GM18507 (cell line): Measurements from ENCODE around the gene KRT83.
A peak's percentile ranks its signal among the peaks of the same experiment; 100 is the strongest.
"Not testable (repeated sequence)": the region's sequence is repeated elsewhere in the genome, so short reads cannot be mapped to it uniquely, and the experiment has no call there.

Experiments used
- DNase-seq: peaks from one replicate; pipeline ENCODE4 v3.0.0; 2011; ENCODE audit warnings: low read depth; ENCODE audit not compliant: insufficient read length; ENCODE audit errors: extremely low spot score
- FAIRE-seq: peaks from 2 replicates; lab custom pipeline; 2011; peaks lifted over from hg19 to GRCh38; lab: Jason Lieb, UNC

Gene KRT83

GRCh38 chr12:52294803-52295202 lies 26.4 kb downstream of the KRT83 start:
- no peak for DNase-seq
- FAIRE-seq = no peak

DNA sequence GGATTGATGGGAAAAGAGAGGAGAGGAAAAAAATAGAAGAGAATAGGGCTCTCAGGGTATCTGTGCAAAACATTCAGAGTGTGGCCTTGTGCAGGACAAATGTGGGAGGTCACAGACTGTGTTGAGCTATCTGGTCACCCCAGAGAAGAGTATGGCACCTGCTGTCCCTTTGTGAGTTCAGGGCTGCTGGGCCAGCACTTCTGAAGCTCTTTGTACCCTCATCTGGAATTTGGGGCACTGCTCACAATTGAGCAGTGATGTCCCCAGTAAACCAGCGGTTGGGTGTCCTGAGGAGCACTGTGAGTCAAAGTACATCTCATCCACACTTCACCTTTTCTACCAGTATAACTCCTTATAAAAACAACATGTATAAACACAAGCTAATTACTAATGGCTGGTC lies 27.3 kb downstream of the KRT83 start:
- FAIRE-seq = no peak
- DNase-seq = no peak

DNA sequence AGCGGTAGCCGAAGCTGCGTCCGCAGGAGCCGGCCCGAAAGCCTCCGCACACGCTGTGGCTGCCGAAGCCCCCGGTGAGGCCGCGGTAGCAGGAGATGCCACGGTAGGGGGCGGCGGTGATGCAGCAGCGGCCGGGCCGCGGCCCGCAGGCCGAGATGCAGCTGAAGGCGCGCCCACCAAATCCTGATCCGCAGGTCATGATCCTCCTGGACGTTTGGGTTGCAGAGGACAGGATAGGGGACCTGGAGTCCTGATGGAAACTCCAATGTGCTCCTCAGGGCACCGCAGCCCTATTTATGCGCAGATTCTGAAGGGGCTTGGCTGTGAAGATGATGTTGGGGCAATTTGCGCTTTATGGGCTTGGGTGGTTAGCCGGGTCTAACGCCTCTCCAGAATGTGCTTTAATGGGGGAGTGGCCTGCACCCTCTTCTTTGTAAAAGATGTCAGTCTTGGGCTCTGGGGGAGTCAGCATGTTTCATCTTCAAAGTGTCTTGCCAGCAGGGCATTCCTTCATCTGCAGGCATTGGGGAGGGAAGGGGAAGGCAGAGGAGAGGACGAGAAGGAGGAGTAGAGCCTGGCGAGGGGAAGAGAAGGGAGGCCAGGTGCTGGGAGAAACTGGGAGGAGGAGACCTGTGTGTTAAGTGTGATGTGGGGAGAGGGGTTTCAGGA lies 29.8 kb downstream of the KRT83 start, which contains the start of gene KRT81:
Gene KRT81 (minus strand): TSS at position 268 of the 669 bp plus-strand sequence. CDS start 69 bp downstream, at position 199.
- DNase-seq (no peak), FAIRE-seq (no peak)

DNA sequence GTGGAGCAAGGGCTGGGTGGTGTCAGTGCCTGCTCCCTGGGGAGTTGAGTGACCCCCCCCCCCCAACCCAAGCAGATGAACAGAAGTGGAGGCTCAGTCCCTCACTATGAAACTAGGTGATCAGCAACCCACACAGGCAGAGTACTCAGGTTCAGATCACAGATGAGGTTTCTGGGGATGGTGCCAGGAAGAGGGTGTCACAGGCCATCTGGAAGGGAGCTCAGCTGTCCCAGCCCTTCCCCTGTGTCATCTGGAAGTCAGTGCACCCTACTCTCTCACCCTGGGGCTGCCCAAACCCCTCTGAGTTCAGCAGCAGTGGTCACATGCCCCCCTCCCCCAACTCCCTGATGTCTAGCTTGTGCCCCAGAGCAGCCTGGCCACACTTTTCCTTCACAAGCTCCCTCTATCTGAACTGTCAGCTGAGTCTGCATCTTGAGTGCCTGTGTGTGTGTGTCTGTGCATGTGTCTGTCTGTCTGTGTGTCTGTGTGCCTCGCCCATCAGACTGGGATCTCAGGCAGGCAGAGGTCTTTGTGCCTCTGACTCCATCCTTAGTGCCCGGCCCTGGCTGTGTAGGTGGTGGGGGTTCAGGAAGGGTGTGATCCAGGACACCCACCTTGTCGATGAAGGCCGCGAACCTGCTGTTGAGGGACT lies 30.6 kb downstream of the KRT83 start:
- peak; percentile 68 for FAIRE-seq
- not testable (repeated sequence) for DNase-seq

DNA sequence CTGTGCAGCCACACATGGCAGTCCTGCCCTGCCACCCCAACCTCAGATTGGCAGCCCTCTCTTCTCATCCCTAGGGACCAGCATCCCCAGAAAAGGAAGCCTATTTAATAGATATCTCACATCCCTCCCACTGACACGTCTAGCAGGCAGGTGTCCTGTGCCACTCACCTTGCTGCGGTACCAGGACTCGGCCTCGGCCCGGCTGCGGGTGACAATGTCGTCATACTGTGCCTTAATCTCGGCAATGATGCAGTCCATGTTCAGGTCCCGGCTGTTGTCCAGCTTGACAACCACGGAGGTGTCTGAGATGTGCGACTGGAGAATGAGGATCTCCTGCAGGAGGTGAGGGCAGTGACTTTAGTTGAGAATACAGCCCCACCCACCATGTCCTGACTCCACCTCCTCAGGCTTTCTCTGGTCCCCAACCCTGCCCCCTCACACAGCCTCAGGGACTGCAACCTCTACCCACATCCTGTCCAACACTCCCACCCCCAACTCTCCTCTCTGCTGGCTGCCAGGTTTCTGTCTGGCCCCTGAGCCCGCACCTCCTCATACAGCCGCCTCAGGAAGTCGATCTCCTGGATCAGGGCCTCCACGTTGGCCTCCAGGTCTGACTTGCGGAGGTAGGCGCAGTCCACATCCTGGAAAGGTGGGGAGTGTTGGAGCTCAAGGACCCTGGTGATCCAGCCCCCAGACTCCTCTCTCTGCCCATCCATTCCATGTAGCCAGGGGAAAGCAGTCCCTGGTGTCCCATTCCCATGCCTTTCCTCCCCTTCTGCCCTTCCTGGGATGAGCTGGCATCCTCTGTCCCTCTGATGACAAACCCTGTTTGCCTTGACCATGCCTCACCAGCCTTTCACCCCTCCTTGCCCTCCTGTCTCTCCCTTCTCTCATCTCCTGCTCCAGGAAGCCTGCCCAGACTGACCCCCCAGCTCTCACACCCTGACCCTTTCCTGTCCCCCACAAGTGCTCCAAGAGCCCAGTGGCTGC lies 33.1 kb downstream of the KRT83 start:
- FAIRE-seq = peak; percentile 99
- not testable (repeated sequence) for DNase-seq

DNA sequence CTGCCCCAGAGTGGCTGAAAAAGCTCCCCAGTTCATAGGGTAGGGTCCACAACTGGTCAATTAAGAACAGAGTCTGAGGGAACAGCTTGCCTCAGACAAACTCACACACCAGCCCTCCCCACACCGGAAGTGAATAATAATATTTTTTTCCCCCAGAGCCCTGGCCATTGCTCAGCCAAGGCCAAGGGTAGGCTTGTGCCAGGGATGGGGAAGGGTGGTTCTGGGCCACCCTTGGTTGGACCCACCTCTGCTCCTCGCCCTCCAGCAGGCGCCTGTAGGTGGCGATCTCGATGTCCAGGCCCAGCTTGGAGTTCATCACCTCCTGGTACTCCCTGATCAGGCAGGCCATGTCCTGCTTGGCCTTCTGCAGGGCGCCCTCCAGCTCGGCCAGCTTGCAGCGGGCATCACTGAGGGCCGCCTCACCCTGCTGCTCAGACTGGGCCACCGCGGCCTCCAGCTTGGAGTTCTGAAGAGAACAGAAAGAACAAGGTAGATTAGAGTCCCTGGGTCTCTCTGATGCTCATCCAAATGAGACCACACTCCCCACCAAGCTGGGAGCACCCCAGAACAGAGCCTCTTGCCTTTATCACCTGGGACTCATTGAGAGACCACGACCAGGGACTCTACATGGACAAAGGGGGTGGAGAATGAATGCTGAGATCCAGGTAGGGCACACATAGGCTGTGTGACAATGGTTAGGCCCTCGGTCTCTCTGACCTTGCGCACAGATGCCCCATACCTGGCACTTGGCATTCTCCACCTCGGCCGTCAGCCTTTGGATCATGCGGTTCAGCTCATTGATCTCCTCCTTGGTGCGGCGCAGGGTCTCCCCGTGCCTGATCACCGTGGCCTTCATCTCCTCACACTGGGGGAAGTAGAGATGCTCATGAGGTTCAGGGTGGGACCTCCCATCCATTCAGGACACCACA lies 34.1 kb downstream of the KRT83 start:
- not testable (repeated sequence) for FAIRE-seq, DNase-seq

DNA sequence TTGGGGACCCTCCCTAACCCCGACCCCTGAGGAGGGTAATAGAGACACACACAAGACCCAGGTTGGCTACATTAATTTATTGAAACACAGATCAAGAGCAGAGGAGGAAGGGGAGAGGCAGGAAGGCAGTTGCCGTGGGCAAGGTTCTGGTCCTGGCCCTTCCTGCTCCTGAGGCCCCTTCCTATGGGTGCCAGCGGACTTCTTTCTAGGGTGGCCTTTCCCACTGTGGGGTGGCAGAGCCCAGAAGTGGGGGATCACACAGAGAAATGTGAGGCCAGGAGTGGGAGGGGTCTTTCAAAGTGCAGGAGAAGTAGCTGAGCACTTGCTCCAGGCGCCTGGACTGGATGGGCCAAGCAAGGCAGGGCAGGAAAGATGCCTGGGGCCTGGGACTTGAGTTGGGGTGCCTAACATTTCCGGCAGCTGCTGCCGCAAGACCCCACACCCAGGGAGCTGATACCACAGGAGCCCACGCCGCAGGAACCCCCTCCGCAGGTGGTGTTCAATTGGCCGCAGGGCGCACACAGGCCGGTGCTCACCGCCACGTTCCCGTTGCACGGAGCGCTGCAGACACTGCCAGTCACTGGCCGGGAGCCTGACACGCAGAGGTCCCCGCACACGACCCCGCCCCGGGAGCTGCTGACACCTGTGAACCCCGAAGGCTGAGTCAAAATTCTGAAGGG lies 35.2 kb downstream of the KRT83 start:
- no peak for FAIRE-seq
- no peak for DNase-seq

GRCh38 chr12:52285172-52285745 lies 35.9 kb downstream of the KRT83 start:
- FAIRE-seq (no peak), DNase-seq (no peak)

DNA sequence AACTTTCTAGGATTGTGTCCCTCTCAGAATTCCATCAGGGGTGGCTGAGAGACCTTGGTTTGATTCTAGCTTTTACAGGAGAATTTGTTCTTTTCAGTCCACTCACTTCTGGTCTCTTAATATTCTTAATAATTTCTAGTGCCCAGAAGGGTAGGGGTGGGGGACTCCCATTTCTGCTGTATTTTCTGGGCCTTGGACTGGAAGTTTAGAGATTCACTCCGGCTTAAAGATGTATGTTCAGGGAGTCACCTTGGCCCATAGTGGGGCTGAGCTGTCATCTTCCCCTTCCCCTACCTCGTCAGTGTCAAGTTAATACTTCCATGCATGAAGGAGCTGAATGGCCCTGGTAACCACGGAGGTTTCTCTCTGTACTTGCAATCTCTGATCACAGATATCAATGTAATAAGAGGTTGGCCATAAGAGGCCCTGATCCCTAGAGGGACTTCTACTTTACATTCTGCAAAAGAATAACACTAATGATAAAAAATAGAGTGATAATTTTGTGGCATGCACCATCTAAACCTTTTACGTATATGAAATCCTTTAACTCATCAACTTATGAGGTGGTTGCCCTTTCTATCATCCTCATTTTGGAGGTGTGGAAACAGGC lies 36.5 kb downstream of the KRT83 start:
- FAIRE-seq = no peak
- no peak for DNase-seq

DNA sequence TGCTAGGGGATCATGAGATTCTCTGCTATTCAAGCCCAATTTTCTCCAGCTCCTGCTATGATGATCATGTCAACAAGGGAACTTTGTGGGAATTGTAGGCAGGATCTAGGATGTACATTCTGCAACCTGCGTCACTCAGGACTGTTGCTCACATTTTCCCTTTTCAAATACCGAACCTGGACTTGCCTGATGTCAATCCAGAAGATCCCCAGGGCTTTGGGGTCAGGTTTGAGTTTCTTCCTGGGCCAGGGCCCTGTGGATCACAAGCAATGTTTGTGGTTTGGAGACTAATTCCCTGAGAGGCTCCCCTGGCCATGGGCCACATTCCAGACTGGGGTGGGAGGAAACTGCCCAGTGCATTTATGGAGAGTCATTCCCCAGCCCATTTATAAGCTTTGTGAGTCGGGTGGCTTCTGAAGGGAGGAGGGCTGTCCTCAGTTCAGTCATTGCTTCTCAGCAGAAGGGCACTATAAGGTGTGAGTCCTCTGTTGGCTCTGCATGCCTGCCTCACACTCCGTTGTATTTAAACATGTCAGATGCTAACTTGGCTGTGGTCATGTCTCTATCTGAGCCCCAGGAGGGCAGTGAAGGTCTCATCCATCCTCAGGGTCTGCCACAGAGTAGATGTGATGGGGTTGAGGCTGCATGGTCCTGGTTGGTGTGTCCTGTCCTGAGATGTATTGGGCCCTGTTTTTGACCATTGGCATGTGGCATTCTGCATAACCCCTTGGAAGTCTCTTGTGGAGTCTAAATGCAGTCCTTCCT lies 40.2 kb downstream of the KRT83 start:
- DNase-seq (no peak), FAIRE-seq (no peak)

DNA sequence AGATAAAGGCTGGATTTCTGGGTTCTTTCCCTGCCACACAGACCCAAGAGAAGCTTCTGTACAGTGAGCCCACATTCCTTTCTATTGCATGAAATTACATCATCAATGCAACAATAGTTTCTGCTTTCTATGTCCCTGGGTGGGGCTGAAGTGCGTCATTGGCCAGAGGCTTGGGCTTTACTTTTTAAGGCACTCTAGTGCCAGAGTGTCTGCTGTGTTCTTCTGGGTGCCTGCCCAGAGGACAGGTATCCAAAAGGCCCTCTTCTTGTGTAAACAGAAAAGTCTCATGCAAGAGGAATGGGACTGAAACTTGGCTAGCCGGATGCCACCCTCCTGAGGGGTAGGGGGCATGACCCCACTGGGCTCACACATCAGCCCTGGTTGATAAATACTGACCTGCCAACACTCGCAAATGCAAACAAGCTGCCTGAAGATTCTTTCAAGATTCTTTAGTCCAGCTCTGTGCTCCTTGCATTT lies 40.8 kb downstream of the KRT83 start:
- DNase-seq = no peak
- no peak for FAIRE-seq

- DNase-seq = no peak
- FAIRE-seq = no peak
Measured at GRCh38 chr12:52279422-52280318, 41.5 kb downstream of the KRT83 start.

GRCh38 chr12:52278575-52279421 lies 42.4 kb downstream of the KRT83 start:
- DNase-seq (peak; percentile 76), FAIRE-seq (peak; percentile 87)

- no peak for DNase-seq
- no peak for FAIRE-seq
Measured at GRCh38 chr12:52277486-52278245, 43.5 kb downstream of the KRT83 start.
